IPS-18a (cell line): ENCODE measurements around the gene FOXN3.

Experiments used
- H3K27ac ChIP-seq: one replicate; pipeline ENCODE4 v1.5.1; 2013; ENCODE audit warnings: low read length
- H3K27me3 ChIP-seq: one replicate; pipeline ENCODE4 v1.6.1; 2013; ENCODE audit warnings: mild to moderate bottlenecking, low read length; ENCODE audit not compliant: control insufficient read depth, insufficient read depth
- H3K36me3 ChIP-seq: one replicate; pipeline ENCODE4 v1.6.1; 2013; ENCODE audit warnings: low read depth, low read length; ENCODE audit not compliant: control insufficient read depth
- H3K4me1 ChIP-seq: one replicate; pipeline ENCODE4 v1.6.1; 2013; ENCODE audit warnings: low read depth, low read length; ENCODE audit not compliant: control insufficient read depth
- H3K4me3 ChIP-seq: one replicate; pipeline ENCODE4 v1.5.1; 2013; ENCODE audit warnings: low read length
- H3K9ac ChIP-seq: one replicate; pipeline ENCODE4 v1.6.1; 2013; ENCODE audit warnings: mild to moderate bottlenecking, low read length, moderate library complexity
- H3K9me3 ChIP-seq: one replicate; pipeline ENCODE4 v1.6.1; 2013; ENCODE audit warnings: low read depth, low read length; ENCODE audit not compliant: control insufficient read depth

Gene FOXN3

GRCh38 chr14:89402363-89402762, 14.7 kb downstream of the FOXN3 start:
- no peak overlapping the region for H3K4me3 ChIP-seq
- peaks cover 38% of the 10 kb centered on the region for H3K4me1 ChIP-seq
- H3K9ac ChIP-seq = no peak overlapping the region
- no peak overlapping the region for H3K27ac ChIP-seq
- no peaks in the 10 kb centered on the region for H3K9me3 ChIP-seq
- no peaks in the 10 kb centered on the region for H3K36me3 ChIP-seq
- H3K27me3 ChIP-seq = no peaks in the 10 kb centered on the region

GRCh38 chr14:89401761-89402160, 15.3 kb downstream of the FOXN3 start:
- Histone ChIP-seq H3K4me1 (peaks cover 34% of the 10 kb centered on the region), H3K9me3 (no peaks in the 10 kb centered on the region), H3K36me3 (no peaks in the 10 kb centered on the region), H3K9ac (no peak overlapping the region), H3K27ac (peak overlapping the region; percentile 29), H3K27me3 (no peaks in the 10 kb centered on the region), H3K4me3 (no peak overlapping the region)

GRCh38 chr14:89401241-89401640, 15.8 kb downstream of the FOXN3 start:
- no peaks in the 10 kb centered on the region for H3K27me3 ChIP-seq
- no peaks in the 10 kb centered on the region for H3K9me3 ChIP-seq

GRCh38 chr14:89400529-89400928, 16.5 kb downstream of the FOXN3 start:
- Histone ChIP-seq H3K27ac (peak overlapping the region; percentile 13), H3K27me3 (no peaks in the 10 kb centered on the region), H3K9ac (peak overlapping the region; percentile 50), H3K4me3 (no peak overlapping the region), H3K4me1 (peaks cover 34% of the 10 kb centered on the region), H3K9me3 (no peaks in the 10 kb centered on the region), H3K36me3 (no peaks in the 10 kb centered on the region)

More at GRCh38 chr14:89401241-89401640, 15.8 kb downstream of the FOXN3 start:
- Histone ChIP-seq H3K4me1 (peaks cover 34% of the 10 kb centered on the region), H3K9ac (no peak overlapping the region), H3K36me3 (no peaks in the 10 kb centered on the region), H3K27ac (peak overlapping the region; percentile 29), H3K4me3 (no peak overlapping the region)

- H3K4me1 ChIP-seq = peaks cover 34% of the 10 kb centered on the region
- no peaks in the 10 kb centered on the region for H3K9me3 ChIP-seq
- no peak overlapping the region for H3K4me3 ChIP-seq
- no peaks in the 10 kb centered on the region for H3K36me3 ChIP-seq
- H3K27ac ChIP-seq = peak overlapping the region; percentile 13
- no peaks in the 10 kb centered on the region for H3K27me3 ChIP-seq
- peak overlapping the region; percentile 50 for H3K9ac ChIP-seq
Measured at GRCh38 chr14:89399594-89400068, 17.4 kb downstream of the FOXN3 start.

- H3K27me3 ChIP-seq = no peaks in the 10 kb centered on the region
- no peaks in the 10 kb centered on the region for H3K9me3 ChIP-seq
- H3K4me1 ChIP-seq = peaks cover 34% of the 10 kb centered on the region
- H3K27ac ChIP-seq = peak overlapping the region; percentile 4
- no peaks in the 10 kb centered on the region for H3K36me3 ChIP-seq
- H3K4me3 ChIP-seq = no peak overlapping the region
- H3K9ac ChIP-seq = no peak overlapping the region
Measured at GRCh38 chr14:89399157-89399556, 17.9 kb downstream of the FOXN3 start.

- Histone ChIP-seq H3K36me3 (no peaks in the 10 kb centered on the region), H3K9me3 (no peaks in the 10 kb centered on the region), H3K4me3 (no peak overlapping the region), H3K4me1 (peaks cover 35% of the 10 kb centered on the region), H3K9ac (no peak overlapping the region), H3K27me3 (no peaks in the 10 kb centered on the region), H3K27ac (no peak overlapping the region)
Measured at GRCh38 chr14:89397569-89398230, 19.3 kb downstream of the FOXN3 start.

GRCh38 chr14:89394972-89395371, 22.1 kb downstream of the FOXN3 start:
- H3K27ac ChIP-seq = no peak overlapping the region
- H3K36me3 ChIP-seq = no peaks in the 10 kb centered on the region
- H3K4me1 ChIP-seq = peaks cover 28% of the 10 kb centered on the region
- no peaks in the 10 kb centered on the region for H3K9me3 ChIP-seq
- H3K9ac ChIP-seq = no peak overlapping the region
- H3K4me3 ChIP-seq = no peak overlapping the region
- H3K27me3 ChIP-seq = no peaks in the 10 kb centered on the region

- Histone ChIP-seq H3K36me3 (no peaks in the 10 kb centered on the region), H3K9me3 (no peaks in the 10 kb centered on the region), H3K4me1 (peaks cover 30% of the 10 kb centered on the region), H3K27ac (no peak overlapping the region), H3K9ac (no peak overlapping the region), H3K4me3 (no peak overlapping the region), H3K27me3 (no peaks in the 10 kb centered on the region)
Measured at GRCh38 chr14:89393222-89393745, 23.7 kb downstream of the FOXN3 start.

GRCh38 chr14:89392181-89392580, 24.9 kb downstream of the FOXN3 start:
- H3K4me3 ChIP-seq = no peak overlapping the region
- H3K36me3 ChIP-seq = no peaks in the 10 kb centered on the region
- no peak overlapping the region for H3K27ac ChIP-seq
- no peak overlapping the region for H3K9ac ChIP-seq
- H3K27me3 ChIP-seq = no peaks in the 10 kb centered on the region
- no peaks in the 10 kb centered on the region for H3K9me3 ChIP-seq
- H3K4me1 ChIP-seq = peaks cover 22% of the 10 kb centered on the region

- Histone ChIP-seq H3K27ac (no peak overlapping the region), H3K27me3 (no peaks in the 10 kb centered on the region), H3K36me3 (no peaks in the 10 kb centered on the region), H3K4me1 (peaks cover 22% of the 10 kb centered on the region), H3K9me3 (no peaks in the 10 kb centered on the region), H3K9ac (no peak overlapping the region), H3K4me3 (no peak overlapping the region)
Measured at GRCh38 chr14:89391556-89391955, 25.5 kb downstream of the FOXN3 start.

- no peaks in the 10 kb centered on the region for H3K9me3 ChIP-seq
- peaks cover 26% of the 10 kb centered on the region for H3K4me1 ChIP-seq
- no peaks in the 10 kb centered on the region for H3K27me3 ChIP-seq
- no peaks in the 10 kb centered on the region for H3K36me3 ChIP-seq
- H3K4me3 ChIP-seq = no peak overlapping the region
- H3K27ac ChIP-seq = no peak overlapping the region
- no peak overlapping the region for H3K9ac ChIP-seq
Measured at GRCh38 chr14:89391123-89391522, 25.9 kb downstream of the FOXN3 start.
